ENCODE measurements around the gene C16orf87. TPM values are rescaled to one million over a fixed set of nuclear protein-coding genes. Genes with fewer than 3 reads are reported as not detected.

C16orf87 gene
- total and polyA plus RNA-seq, 4 donors, result 4.1 to 12.9 (median 5.3) TPM

DNA sequence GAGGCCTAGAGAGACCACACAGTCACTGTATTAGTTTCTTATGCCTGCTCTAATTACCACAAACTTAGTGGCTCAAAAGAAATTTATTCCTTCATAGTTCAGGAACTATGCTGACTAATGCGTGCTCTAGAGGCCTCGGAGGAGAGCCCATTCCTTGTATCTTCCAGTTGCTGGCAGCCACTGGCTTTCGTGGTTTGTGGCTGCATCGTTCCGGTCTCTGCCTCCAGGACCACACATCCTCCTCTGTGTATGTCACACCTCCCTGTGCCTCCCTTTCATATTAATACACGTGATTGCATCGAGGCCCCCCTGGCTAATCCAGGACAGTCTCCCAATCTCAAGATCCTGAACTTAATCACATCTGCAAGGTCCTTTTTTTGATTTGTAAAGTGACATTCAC is 65.9 kb downstream of the C16orf87 start:
- H3K9ac ChIP-seq (ENCODE audit: low read depth in 1 of 2, low read length in 2 of 2), result no peak overlapping the region
- H3K4me3 ChIP-seq (ENCODE audit: low read depth in 1 of 3, low read length in 3 of 3), result no peak overlapping the region
- 80% methylated on average over 7 of the region's 7 CpGs for WGBS
- no peaks in the 10 kb centered on the region for H3K36me3 ChIP-seq (ENCODE audit: control insufficient read depth in 4 of 4, insufficient read depth in 3 of 4, low read depth in 1 of 4, low read length in 3 of 4)
- H3K27me3 ChIP-seq (ENCODE audit: control insufficient read depth in 4 of 4, insufficient read depth in 4 of 4, low read length in 3 of 4), result no peaks in the 10 kb centered on the region
- TF ChIP-seq, protein P1, sequence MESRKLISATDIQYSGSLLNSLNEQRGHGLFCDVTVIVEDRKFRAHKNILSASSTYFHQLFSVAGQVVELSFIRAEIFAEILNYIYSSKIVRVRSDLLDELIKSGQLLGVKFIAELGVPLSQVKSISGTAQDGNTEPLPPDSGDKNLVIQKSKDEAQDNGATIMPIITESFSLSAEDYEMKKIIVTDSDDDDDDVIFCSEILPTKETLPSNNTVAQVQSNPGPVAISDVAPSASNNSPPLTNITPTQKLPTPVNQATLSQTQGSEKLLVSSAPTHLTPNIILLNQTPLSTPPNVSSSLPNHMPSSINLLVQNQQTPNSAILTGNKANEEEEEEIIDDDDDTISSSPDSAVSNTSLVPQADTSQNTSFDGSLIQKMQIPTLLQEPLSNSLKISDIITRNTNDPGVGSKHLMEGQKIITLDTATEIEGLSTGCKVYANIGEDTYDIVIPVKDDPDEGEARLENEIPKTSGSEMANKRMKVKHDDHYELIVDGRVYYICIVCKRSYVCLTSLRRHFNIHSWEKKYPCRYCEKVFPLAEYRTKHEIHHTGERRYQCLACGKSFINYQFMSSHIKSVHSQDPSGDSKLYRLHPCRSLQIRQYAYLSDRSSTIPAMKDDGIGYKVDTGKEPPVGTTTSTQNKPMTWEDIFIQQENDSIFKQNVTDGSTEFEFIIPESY (IDR thresholded peaks at IDR 0.05), result no peak
- TF ChIP-seq NR2F2 (IDR thresholded peaks at IDR 0.05) (no peak), EGR1 (IDR thresholded peaks at IDR 0.05; ENCODE audit: low read depth in 2 of 2) (no peak), HNF4A (conservative IDR thresholded peaks at IDR 0.05) (no peak), RAD21 (IDR thresholded peaks at IDR 0.05) (no peak), FOXA1 (IDR thresholded peaks at IDR 0.05) (no peak), FOXA2 (IDR thresholded peaks at IDR 0.05) (no peak)
- TF ChIP-seq, protein P2, sequence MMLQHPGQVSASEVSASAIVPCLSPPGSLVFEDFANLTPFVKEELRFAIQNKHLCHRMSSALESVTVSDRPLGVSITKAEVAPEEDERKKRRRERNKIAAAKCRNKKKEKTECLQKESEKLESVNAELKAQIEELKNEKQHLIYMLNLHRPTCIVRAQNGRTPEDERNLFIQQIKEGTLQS (IDR thresholded peaks at IDR 0.05), result no peak
- TF ChIP-seq, protein P3, sequence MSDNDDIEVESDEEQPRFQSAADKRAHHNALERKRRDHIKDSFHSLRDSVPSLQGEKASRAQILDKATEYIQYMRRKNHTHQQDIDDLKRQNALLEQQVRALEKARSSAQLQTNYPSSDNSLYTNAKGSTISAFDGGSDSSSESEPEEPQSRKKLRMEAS (IDR thresholded peaks at IDR 0.05), result no peak
- TF ChIP-seq, protein P4, sequence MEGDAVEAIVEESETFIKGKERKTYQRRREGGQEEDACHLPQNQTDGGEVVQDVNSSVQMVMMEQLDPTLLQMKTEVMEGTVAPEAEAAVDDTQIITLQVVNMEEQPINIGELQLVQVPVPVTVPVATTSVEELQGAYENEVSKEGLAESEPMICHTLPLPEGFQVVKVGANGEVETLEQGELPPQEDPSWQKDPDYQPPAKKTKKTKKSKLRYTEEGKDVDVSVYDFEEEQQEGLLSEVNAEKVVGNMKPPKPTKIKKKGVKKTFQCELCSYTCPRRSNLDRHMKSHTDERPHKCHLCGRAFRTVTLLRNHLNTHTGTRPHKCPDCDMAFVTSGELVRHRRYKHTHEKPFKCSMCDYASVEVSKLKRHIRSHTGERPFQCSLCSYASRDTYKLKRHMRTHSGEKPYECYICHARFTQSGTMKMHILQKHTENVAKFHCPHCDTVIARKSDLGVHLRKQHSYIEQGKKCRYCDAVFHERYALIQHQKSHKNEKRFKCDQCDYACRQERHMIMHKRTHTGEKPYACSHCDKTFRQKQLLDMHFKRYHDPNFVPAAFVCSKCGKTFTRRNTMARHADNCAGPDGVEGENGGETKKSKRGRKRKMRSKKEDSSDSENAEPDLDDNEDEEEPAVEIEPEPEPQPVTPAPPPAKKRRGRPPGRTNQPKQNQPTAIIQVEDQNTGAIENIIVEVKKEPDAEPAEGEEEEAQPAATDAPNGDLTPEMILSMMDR (IDR thresholded peaks at IDR 0.05; ENCODE audit: low read depth, low read length, missing input control), result no peak
- no peak overlapping the region for H3K27ac ChIP-seq (ENCODE audit: low read depth in 1 of 2, low read length in 2 of 2)
- H3K4me1 ChIP-seq (ENCODE audit: control insufficient read depth in 4 of 4, insufficient read depth in 4 of 4, low read length in 3 of 4), result no peaks in the 10 kb centered on the region
- DNase-seq (ENCODE audit: low spot score), result no peak
- no peaks in the 10 kb centered on the region for H3K9me3 ChIP-seq (ENCODE audit: control insufficient read depth in 4 of 4, low read length in 3 of 4)

DNA sequence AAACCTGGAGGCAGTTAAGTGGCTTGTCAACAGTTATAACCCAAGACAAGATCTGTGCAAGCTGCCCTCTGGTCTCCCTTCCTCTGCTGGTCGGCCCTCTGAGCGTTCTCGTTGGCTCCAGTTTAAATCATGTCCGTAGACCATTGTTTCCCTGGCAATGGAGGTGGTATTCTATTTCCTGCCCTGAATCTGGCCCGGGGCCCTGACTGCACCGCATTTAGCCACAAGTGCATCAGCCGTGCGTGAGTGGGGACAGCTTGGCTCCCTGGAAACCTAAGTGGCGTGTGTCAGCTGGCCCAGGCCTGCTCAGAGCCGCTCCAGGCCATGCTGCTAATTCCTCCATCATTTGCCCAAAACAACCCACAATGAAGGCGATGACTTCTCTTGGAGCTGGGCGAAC is 67.8 kb downstream of the C16orf87 start:
- Histone ChIP-seq H3K9me3 (ENCODE audit: control insufficient read depth in 4 of 4, low read length in 3 of 4) (no peaks in the 10 kb centered on the region), H3K36me3 (ENCODE audit: control insufficient read depth in 4 of 4, insufficient read depth in 3 of 4, low read depth in 1 of 4, low read length in 3 of 4) (no peaks in the 10 kb centered on the region), H3K4me1 (ENCODE audit: control insufficient read depth in 4 of 4, insufficient read depth in 4 of 4, low read length in 3 of 4) (no peaks in the 10 kb centered on the region), H3K27ac (ENCODE audit: low read depth in 1 of 2, low read length in 2 of 2) (no peak overlapping the region), H3K27me3 (ENCODE audit: control insufficient read depth in 4 of 4, insufficient read depth in 4 of 4, low read length in 3 of 4) (no peaks in the 10 kb centered on the region), H3K9ac (ENCODE audit: low read depth in 1 of 2, low read length in 2 of 2) (no peak overlapping the region), H3K4me3 (ENCODE audit: low read depth in 1 of 3, low read length in 3 of 3) (no peak overlapping the region)
- no peak for DNase-seq (ENCODE audit: low spot score)
- 77% methylated on average over 12 of the region's 12 CpGs for WGBS
- TF ChIP-seq, protein P1 (IDR thresholded peaks at IDR 0.05), result no peak
- TF ChIP-seq JUND (IDR thresholded peaks at IDR 0.05) (no peak), GABPA (IDR thresholded peaks at IDR 0.05 in 1 of 2, conservative IDR thresholded peaks at IDR 0.05 in 1 of 2) (no peak), HNF4G (IDR thresholded peaks at IDR 0.05) (no peak), NR2F2 (IDR thresholded peaks at IDR 0.05) (no peak), RXRA (IDR thresholded peaks at IDR 0.05) (no peak), RAD21 (IDR thresholded peaks at IDR 0.05) (no peak)
